HUES64 (cell line): Measurements from ENCODE around the gene HNRNPL.

Experiments
- H3K27ac ChIP-seq: 2 replicates; pipeline ENCODE4 v1.7.0; 2013; ENCODE audit warnings: low read depth, low read length, inconsistent platforms
- H3K27me3 ChIP-seq: 2 replicates; pipeline ENCODE4 v1.6.1; 2013; ENCODE audit warnings: mild to moderate bottlenecking, low read length; ENCODE audit not compliant: insufficient read depth
- H3K36me3 ChIP-seq: 2 replicates; pipeline ENCODE4 v1.6.1; 2013; ENCODE audit warnings: mild to moderate bottlenecking, low read length; ENCODE audit not compliant: insufficient read depth
- H3K4me1 ChIP-seq: 2 replicates; pipeline ENCODE4 v1.6.1; 2013; ENCODE audit warnings: mild to moderate bottlenecking, low read length, moderate library complexity; ENCODE audit not compliant: insufficient read depth
- H3K4me3 ChIP-seq: 2 replicates; pipeline ENCODE4 v1.5.1; 2013; ENCODE audit warnings: mild to moderate bottlenecking, low read length, moderate library complexity
- H3K9ac ChIP-seq: 2 replicates; pipeline ENCODE4 v1.6.1; 2013; ENCODE audit warnings: mild to moderate bottlenecking, low read depth, low read length
- H3K9me3 ChIP-seq: 2 replicates; pipeline ENCODE4 v1.6.1; 2013; ENCODE audit warnings: low read depth, low read length; ENCODE audit not compliant: insufficient read depth
- WGBS: fragments of 150-250, 120-280 bp; methylation state at CpG from one replicate; pipeline ENCODE4 v1.1.7; 2013; ENCODE audit warnings: missing lambda C conversion rate; 5-methylcytosine and 5-hydroxymethylcytosine counted together

HNRNPL gene

DNA sequence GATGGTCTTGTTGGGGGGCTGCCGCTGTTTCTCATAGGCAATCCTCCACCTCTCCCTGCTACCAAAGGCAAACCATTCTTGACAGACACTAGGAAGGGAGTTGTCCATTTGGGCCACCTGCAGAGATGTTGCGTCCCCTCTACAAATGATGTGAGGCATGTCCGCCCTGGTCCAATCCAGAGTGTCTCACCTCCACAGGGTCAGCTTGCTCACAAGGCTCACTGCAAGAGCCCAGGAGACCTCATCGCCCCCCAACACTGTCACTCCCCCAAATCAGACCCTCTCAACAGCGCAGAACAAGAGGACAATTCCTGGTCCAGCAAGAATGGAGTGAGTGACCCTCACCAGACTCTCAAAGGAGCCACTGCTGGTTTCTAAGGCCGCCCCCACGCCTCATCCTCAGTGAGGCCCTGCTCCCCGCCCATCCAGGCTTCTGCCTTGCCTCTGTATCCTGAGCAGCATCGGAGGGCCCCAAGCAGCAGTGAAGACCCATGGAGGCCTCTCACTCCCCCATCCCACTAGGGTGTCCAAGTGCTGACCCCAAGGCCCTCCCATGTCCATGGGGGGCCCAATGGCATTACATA, 6.5 kb downstream of the HNRNPL start:
- Histone ChIP-seq H3K4me1 (no peaks in the 10 kb centered on the region; the same call in 1 of the 2 replicates), H3K9me3 (no peaks in the 10 kb centered on the region), H3K9ac (no peak overlapping the region), H3K36me3 (peaks cover 98% of the 10 kb centered on the region), H3K27me3 (no peaks in the 10 kb centered on the region), H3K4me3 (no peak overlapping the region), H3K27ac (no peak overlapping the region)
- WGBS, result 96% methylated on average over 9 of the region's 9 CpGs

DNA sequence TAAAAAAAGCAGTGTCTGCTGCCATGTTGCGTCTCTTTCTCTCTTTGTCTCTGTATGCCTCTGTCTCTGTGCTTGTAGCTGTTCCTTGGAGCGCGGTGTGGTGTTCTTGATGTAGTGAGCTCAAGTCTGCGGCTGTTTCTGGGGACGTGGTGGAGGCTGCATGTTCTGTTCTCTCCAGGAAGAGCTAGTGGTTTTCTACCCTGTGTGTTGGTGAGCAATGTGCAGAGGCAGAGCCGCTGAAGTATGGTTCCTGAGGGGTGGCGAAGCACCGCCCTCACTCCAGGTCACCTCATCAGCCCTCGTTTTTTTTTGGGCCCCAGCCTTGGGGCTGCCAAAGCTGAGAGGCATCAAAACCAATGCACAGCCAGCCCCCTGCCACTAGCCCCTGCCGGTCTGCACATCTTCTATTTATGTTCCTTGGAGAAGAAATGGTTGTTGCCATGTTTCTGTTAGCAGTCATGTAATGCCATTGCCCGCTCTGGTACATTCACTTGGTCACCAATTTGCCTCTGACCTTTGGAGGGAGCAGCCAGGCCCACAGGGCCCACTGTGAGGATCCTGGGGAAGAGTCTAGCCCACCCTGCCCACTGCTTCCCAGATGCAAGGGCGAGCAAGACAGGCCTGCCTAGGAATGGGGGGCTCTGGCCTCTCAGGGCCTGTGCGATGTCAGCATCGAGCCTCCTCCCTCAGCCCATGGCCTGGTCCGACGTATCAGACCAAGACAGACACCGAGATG, 7.2 kb downstream of the HNRNPL start:
- H3K4me3 ChIP-seq, result no peak overlapping the region
- H3K4me1 ChIP-seq, result no peaks in the 10 kb centered on the region; the same call in 1 of the 2 replicates
- no peak overlapping the region for H3K9ac ChIP-seq
- H3K36me3 ChIP-seq, result peaks cover 100% of the 10 kb centered on the region
- no peaks in the 10 kb centered on the region for H3K9me3 ChIP-seq
- no peaks in the 10 kb centered on the region for H3K27me3 ChIP-seq
- WGBS, result 96% methylated on average over 17 of the region's 17 CpGs
- no peak overlapping the region for H3K27ac ChIP-seq

DNA sequence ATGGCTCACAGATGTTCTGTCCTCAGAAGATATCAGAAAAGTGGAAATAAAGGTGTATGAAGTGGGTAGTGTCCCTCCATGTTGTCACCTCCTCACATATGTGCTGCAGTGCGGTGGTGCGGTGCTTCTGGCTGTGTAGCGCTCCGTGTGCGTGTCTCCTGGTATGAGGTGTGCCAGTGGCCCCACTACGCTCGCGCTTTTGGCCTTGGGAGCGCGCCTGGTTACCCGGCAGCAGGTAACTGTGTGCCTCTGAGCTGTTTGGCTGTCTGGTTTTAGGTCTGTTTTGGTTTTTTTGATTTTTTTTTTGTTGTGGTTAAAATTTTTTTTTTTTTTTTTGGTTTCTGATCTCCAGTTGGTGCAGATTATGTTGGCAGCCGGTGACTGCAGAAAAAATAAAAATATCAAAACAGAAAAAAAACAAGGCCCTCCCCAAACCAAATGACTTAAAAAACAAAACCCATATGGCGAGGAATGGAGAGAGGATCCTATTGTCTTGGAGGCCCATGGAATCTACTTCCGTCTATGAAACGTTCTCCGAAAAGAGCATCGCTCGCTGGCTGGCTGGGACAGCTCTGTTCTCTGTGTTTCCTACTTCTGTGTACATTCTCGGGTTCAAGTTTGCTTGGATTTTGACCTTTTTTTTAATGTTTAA, 7.9 kb downstream of the HNRNPL start:
- peaks cover 100% of the 10 kb centered on the region for H3K36me3 ChIP-seq
- WGBS, result 97% methylated on average over 18 of the region's 19 CpGs
- no peaks in the 10 kb centered on the region for H3K27me3 ChIP-seq
- no peaks in the 10 kb centered on the region for H3K4me1 ChIP-seq
- H3K27ac ChIP-seq, result no peak overlapping the region
- no peaks in the 10 kb centered on the region for H3K9me3 ChIP-seq
- H3K9ac ChIP-seq, result no peak overlapping the region
- no peak overlapping the region for H3K4me3 ChIP-seq

DNA sequence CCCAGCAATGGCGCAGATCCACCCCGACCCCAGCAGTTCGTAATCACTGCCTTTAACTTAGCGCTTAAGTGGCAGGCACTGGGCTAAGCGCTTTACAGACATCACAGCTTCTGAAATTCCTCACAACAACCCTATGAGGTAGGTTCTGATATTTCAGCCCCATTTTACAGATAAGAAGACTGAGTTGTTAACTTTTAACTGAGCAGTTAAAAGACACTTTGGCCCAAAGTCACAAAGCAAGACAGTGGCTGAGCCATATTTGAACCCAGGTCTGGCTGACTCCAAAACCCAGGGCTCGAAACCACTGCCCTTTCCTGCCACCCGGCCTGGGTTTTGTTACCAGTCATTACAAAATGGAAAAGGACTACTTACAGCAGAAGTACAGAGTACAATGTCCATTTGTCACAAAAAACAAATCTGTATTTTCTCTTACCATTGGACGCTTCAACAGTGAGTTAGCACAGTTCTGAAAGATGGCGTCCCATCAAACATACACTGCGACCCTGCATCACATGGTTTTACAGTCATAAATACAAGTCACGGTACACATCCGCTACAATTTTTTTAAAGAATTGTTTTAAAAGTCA, 8.5 kb downstream of the HNRNPL start:
- no peaks in the 10 kb centered on the region for H3K9me3 ChIP-seq
- H3K4me3 ChIP-seq, result no peak overlapping the region
- WGBS, result 94% methylated on average over 12 of the region's 12 CpGs
- H3K4me1 ChIP-seq, result no peaks in the 10 kb centered on the region
- H3K27ac ChIP-seq, result no peak overlapping the region
- no peaks in the 10 kb centered on the region for H3K27me3 ChIP-seq
- H3K36me3 ChIP-seq, result peaks cover 100% of the 10 kb centered on the region
- no peak overlapping the region for H3K9ac ChIP-seq

DNA sequence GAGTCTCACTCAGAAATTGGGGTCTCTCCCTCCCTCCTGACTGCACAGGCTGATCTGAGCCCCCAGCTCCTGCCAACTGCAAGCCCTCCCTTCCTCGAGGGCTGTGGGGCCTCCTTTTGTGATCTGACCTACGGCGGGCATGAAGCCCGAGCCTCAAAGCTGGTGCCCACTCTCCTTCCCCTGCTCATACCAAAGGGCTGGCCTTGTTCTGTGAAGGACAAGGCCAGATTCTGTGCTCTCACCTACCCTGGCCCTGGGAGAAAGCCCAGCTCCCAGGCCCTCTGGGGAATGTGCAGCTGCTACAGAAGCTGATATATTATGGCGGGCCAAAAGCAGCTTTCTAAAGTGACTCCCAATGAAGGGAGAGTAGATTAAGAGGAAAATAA, 9.2 kb downstream of the HNRNPL start:
- no peaks in the 10 kb centered on the region for H3K4me1 ChIP-seq
- no peaks in the 10 kb centered on the region for H3K9me3 ChIP-seq
- H3K27ac ChIP-seq, result no peak overlapping the region
- H3K4me3 ChIP-seq, result no peak overlapping the region
- H3K36me3 ChIP-seq, result peaks cover 100% of the 10 kb centered on the region
- no peak overlapping the region for H3K9ac ChIP-seq
- no peaks in the 10 kb centered on the region for H3K27me3 ChIP-seq
- 97% methylated on average over 5 of the region's 5 CpGs for WGBS

DNA sequence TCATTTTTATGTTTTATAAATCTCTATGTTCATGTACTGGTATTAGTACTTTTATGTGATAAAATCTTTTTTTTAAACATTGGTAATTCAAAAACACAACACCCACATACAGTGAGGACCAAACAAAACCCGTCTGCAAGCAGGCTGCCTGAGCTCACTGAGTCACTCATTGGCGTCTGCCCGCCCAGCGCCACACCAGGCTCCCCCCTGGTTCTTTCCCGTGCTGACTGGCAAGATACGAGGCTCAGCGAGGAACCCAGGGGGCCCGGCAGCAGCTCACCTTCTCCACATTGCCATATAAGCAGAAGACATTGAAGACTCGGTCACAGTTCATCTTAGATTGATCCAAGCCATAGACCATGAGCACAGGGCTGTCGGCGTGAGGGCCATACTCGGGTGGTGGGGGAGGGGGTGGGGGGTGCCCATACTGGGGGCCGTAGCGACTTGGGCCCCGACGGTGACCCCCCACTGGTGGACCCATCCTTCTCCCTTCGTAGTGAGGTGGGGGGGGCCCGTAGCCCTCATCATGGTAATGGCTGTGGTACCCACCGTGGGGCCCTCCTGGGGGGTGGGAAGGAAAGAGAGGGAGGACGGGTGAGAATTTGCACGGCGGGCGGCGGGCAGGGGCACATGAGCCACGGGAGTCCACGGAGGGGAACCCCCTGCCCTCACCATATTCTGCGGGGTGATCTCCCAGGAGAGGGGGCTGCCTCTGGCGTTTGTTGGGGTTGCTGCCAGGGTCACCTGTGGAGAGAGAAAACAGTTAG, 9.8 kb downstream of the HNRNPL start:
- no peaks in the 10 kb centered on the region for H3K4me1 ChIP-seq
- no peaks in the 10 kb centered on the region for H3K27me3 ChIP-seq
- peaks cover 98% of the 10 kb centered on the region for H3K36me3 ChIP-seq
- H3K9me3 ChIP-seq, result no peaks in the 10 kb centered on the region
- no peak overlapping the region for H3K9ac ChIP-seq
- H3K27ac ChIP-seq, result no peak overlapping the region
- no peak overlapping the region for H3K4me3 ChIP-seq
- 95% methylated on average over 28 of the region's 28 CpGs for WGBS

DNA sequence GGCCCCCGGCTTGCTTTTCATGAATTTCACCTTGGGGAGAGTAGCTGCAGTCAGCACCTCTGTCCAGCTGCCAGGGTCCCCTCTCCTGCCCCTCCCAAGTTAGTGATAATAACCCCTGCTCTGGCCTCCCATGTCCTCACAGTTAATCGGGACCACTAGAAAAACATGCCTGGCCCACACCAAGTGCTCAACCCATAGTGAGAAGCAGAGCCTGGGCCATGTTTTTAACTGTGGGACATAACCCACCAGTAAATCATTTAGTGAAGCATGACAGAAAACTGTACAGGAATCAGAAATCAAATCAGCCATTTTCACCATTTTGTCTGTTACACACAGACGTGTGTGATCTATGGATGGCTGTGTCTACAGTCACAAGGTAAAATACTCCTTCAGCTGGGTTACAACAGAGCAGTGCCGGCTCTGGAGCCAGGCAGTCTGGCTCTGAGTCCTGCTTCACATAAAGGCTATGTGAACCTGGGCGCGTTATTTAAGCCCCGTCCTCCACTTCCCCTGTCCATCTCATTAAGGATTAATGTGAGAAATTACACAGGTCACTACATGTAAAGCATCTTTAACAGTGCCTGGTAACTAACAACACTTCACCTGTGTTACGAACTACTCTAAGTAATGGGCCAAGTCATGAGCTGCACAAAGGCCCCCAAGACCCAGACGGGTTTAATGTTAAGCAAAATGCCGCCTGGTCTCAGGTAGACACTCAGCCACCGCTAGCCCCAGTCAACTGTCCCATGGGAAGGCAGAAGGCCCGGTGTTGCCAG, 10.6 kb downstream of the HNRNPL start:
- no peaks in the 10 kb centered on the region for H3K9me3 ChIP-seq
- no peak overlapping the region for H3K4me3 ChIP-seq
- no peaks in the 10 kb centered on the region for H3K4me1 ChIP-seq
- no peaks in the 10 kb centered on the region for H3K27me3 ChIP-seq
- 97% methylated on average over 12 of the region's 12 CpGs for WGBS
- H3K36me3 ChIP-seq, result peaks cover 90% of the 10 kb centered on the region
- peak overlapping the region; percentile 12; the same call in 1 of the 2 replicates for H3K27ac ChIP-seq
- H3K9ac ChIP-seq, result no peak overlapping the region

DNA sequence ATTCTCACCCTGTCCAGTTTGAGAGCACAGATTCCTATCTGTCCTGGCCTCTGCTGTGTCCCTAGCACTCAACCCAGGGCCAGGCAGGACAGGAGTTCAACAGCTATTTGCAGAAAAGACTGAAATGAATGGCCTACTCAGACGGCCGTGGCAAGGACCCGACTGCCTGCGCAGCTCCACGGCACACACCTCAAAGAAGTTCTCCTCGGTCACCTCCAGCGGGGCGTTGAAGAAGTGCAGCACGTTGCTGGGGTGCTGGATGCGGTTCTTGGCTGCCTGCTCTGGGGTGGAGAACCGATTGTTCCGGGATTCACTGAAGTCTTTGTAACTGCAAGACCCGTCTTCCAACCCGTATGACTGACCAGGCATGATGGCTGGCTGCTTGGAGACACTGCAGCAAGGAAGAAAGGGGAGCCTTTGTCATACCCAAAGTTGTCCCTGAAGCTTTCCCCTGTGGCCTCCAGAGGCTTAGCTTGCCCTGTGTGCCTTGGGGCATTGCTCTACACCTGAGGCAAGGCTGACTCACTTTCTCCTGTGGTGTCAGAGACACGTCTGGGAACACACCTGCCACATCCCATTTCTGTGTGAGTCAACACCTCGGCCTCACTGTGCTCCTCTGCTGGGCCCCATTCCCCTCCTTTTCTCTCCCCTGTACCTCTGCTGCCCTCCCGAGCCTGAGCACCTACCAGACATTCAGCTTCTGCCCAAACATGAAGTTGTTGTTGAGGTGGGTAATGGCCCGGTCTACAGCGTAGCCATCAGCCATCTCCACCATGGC, 11.4 kb downstream of the HNRNPL start:
- no peak overlapping the region for H3K9ac ChIP-seq
- WGBS, result 95% methylated on average over 18 of the region's 19 CpGs
- no peak overlapping the region for H3K4me3 ChIP-seq
- peaks cover 82% of the 10 kb centered on the region for H3K36me3 ChIP-seq
- no peaks in the 10 kb centered on the region for H3K9me3 ChIP-seq
- H3K27ac ChIP-seq, result peak overlapping the region; percentile 35; the same call in 1 of the 2 replicates
- H3K4me1 ChIP-seq, result no peaks in the 10 kb centered on the region
- H3K27me3 ChIP-seq, result no peaks in the 10 kb centered on the region

DNA sequence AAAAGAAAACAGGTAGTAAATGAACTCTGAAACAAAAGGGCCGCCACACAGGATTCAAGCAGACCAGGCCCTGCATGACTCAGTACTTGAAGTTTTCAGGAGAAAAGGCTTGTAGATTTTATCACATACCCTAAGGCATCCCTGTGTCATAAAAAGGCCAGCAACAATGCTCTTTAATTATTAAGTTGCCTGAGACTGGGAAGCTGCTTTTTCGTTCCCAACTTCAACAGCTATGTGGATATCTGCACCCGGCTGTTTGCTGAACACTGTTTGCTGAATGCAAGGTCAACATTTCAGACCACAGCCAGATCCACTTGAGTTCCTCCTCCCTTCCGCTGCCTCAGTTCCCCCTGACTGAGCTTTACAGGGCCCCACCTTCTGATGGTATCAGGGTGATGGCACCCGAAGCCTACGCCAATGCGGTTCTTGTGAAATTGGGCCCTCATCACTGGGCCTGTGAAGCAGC, 12.1 kb downstream of the HNRNPL start:
- peak overlapping the region; percentile 35; the same call in 1 of the 2 replicates for H3K27ac ChIP-seq
- H3K9ac ChIP-seq, result no peak overlapping the region
- 96% methylated on average over 7 of the region's 7 CpGs for WGBS
- no peaks in the 10 kb centered on the region for H3K9me3 ChIP-seq
- peaks cover 75% of the 10 kb centered on the region for H3K36me3 ChIP-seq
- no peaks in the 10 kb centered on the region for H3K27me3 ChIP-seq
- H3K4me1 ChIP-seq, result no peaks in the 10 kb centered on the region
- no peak overlapping the region for H3K4me3 ChIP-seq
